K562 (cell line): ENCODE results near the gene SLC29A2. TPM values are rescaled to one million over a fixed set of nuclear protein-coding genes. Genes with fewer than 3 reads are reported as not detected.

Experiments
- BHLHE40 ChIP-seq: IDR thresholded peaks from 2 replicates; pipeline ENCODE4 v1.6.1; 2011; ENCODE audit warnings: low read length, improper control_type of control experiment
- CBX2 ChIP-seq: fragments of 200-600 bp; sonication (generic); IDR thresholded peaks from one replicate; pipeline ENCODE4 v1.6.1; 2012; ENCODE audit warnings: mild to moderate bottlenecking, low read length, inconsistent platforms; ENCODE audit not compliant: insufficient read depth, poor library complexity, severe bottlenecking
- FOXJ2 ChIP-seq: fragments of 200-800 bp; sonication (Bioruptor generic); IDR thresholded peaks from 2 replicates; pipeline ENCODE4 v1.6.1; 2016; ENCODE audit warnings: missing genetic modification characterization, missing compliant biosample characterization
- MBD2 ChIP-seq: sonication (generic); IDR thresholded peaks from 2 replicates; pipeline ENCODE4 v1.6.1; 2016; ENCODE audit warnings: low read depth, borderline replicate concordance
- MCM5 ChIP-seq: fragments of 450-650 bp; IDR thresholded peaks from 2 replicates; pipeline ENCODE4 v1.6.1; 2016; ENCODE audit warnings: low read depth
- MIER1 ChIP-seq: fragments of 450-650 bp; IDR thresholded peaks from 2 replicates; pipeline ENCODE4 v1.6.1; 2016; ENCODE audit warnings: antibody characterized with exemption, mild to moderate bottlenecking, low read depth
- MTA2 ChIP-seq: fragments of 450-650 bp; IDR thresholded peaks from 2 replicates; pipeline ENCODE4 v1.6.1; 2016; ENCODE audit warnings: low read depth
- NCOA2 ChIP-seq, 2 experiments: fragments of 450-650 bp; IDR thresholded peaks; 2 replicates each; pipeline ENCODE4 v1.6.1; 2018; ENCODE audit warnings: mild to moderate bottlenecking in 2 of 2, moderate library complexity in 1 of 2; ENCODE audit not compliant: partially characterized antibody in 2 of 2
- PCBP1 ChIP-seq: fragments of 200-400 bp; formaldehyde crosslinking; IDR thresholded peaks from 2 replicates; pipeline ENCODE4 v1.6.1; 2018; ENCODE audit warnings: mild to moderate bottlenecking, low read depth, low read length; ENCODE audit not compliant: poor library complexity, severe bottlenecking
- PCBP2 ChIP-seq: fragments of 200-400 bp; formaldehyde crosslinking; IDR thresholded peaks from 2 replicates; pipeline ENCODE4 v1.6.1; 2018; ENCODE audit warnings: low read length, low read depth, mild to moderate bottlenecking, moderate library complexity; ENCODE audit not compliant: poor library complexity, severe bottlenecking
- PHF21A ChIP-seq: fragments of 450-650 bp; IDR thresholded peaks from 2 replicates; pipeline ENCODE4 v1.6.1; 2017; ENCODE audit warnings: low read depth, borderline replicate concordance
- POLR2B ChIP-seq: fragments of 450-650 bp; IDR thresholded peaks from 2 replicates; pipeline ENCODE4 v1.6.1; 2018; ENCODE audit warnings: low read depth; ENCODE audit not compliant: partially characterized antibody
- SMARCB1 ChIP-seq: IDR thresholded peaks from 2 replicates; pipeline ENCODE4 v1.6.1; 2011; ENCODE audit warnings: improper control_type of control experiment, low read depth; ENCODE audit not compliant: insufficient read length
- SMARCE1 ChIP-seq: fragments of 450-650 bp; IDR thresholded peaks from 2 replicates; pipeline ENCODE4 v1.7.1; 2016; ENCODE audit warnings: mild to moderate bottlenecking
- TCFL5 ChIP-seq: fragments of 250-450 bp; sonication (Bioruptor Pico); conservative IDR thresholded peaks from 2 replicates; pipeline ENCODE4 v1.6.1; 2021; ENCODE audit warnings: mild to moderate bottlenecking, moderate library complexity, matching md5 sums
- ZFP36 ChIP-seq: fragments of 150-350 bp; IDR thresholded peaks from 2 replicates; pipeline ENCODE4 v1.6.1; 2018; ENCODE audit warnings: low read length, low read depth; ENCODE audit not compliant: partially characterized antibody
- ZNF224 ChIP-seq: sonication (generic); formaldehyde crosslinking; IDR thresholded peaks from 2 replicates; pipeline ENCODE4 v1.8.0; 2022; ENCODE audit warnings: mild to moderate bottlenecking, missing genetic modification reagents
- ZNF263 ChIP-seq: sonication (generic); formaldehyde crosslinking; IDR thresholded peaks from 2 replicates; pipeline ENCODE4 v1.8.0; 2022; ENCODE audit warnings: mild to moderate bottlenecking, missing genetic modification reagents, borderline replicate concordance
- ZNF766 ChIP-seq: fragments of 200-800 bp; sonication (Bioruptor generic); conservative IDR thresholded peaks from 2 replicates; pipeline ENCODE4 v1.6.1; 2016; ENCODE audit warnings: missing genetic modification characterization, missing compliant biosample characterization
- polyA plus RNA-seq, 8 experiments: library from polyadenylated mRNA; depleted of rRNA in 4 of 8; stranded (reverse) in 5 of 8; unstranded in 3 of 8; fragments of >200 nt; fragmentation: Nextera tagmentation in 2 of 8; fragmentation: Illumina TruSeq in 1 of 8; extraction: Ambion mirVana in 2 of 8; extraction: Trizol in 1 of 8; gene quantifications; 2 replicates each; pipeline versions ENCODE4 v1.2.1 to v1.2.3, GENCODE V29; 2011 to 2014; ENCODE audit warnings: inconsistent platforms in 1 of 8, missing spikeins in 1 of 8
- total RNA-seq, 7 experiments: library from RNA; depleted of rRNA in 6 of 7; stranded (reverse); fragments of >200 nt in 6 of 7; fragmentation: Illumina TruSeq in 2 of 7; extraction: Trizol in 2 of 7; gene quantifications; 2 replicates each; pipeline versions ENCODE4 v1.2.1 to v1.2.3, GENCODE V29; 2011 to 2021; ENCODE audit warnings: low replicate concordance in 1 of 7
- TF ChIP-seq, protein P1 (sequence below), 3 experiments: fragments of 200-800 bp in 1 of 3; sonication (Bioruptor generic) in 1 of 3; sonication (generic) in 1 of 3; formaldehyde crosslinking in 1 of 3; IDR thresholded peaks; 2 replicates each; pipeline versions ENCODE4 v1.6.1 to v1.8.0; 2016 to 2022; ENCODE audit warnings: mild to moderate bottlenecking in 2 of 3, missing compliant biosample characterization in 2 of 3, missing genetic modification characterization in 2 of 3, missing genetic modification reagents in 1 of 3
- TF ChIP-seq, protein P2 (sequence below): IDR thresholded peaks from 2 replicates; pipeline ENCODE4 v1.6.1; 2012; ENCODE audit warnings: low read depth, low read length, improper control_type of control experiment, borderline replicate concordance
- TF ChIP-seq, protein P3 (sequence below): fragments of 450-650 bp; formaldehyde crosslinking; conservative IDR thresholded peaks from 2 replicates; pipeline ENCODE4 v1.4.0; 2022; ENCODE audit warnings: mild to moderate bottlenecking, missing genetic modification characterization
- TF ChIP-seq, protein P4 (sequence below): sonication (generic); formaldehyde crosslinking; IDR thresholded peaks from 2 replicates; pipeline ENCODE4 v1.8.0; 2022; ENCODE audit warnings: missing genetic modification reagents, mild to moderate bottlenecking, borderline replicate concordance

Gene SLC29A2
- total and polyA plus RNA-seq, 9 of the 15 experiments (the other 6 are each of a cell fraction or from before 2014, with no cell fraction given) = 2.4 to 48.6 (median 14.2) TPM

DNA sequence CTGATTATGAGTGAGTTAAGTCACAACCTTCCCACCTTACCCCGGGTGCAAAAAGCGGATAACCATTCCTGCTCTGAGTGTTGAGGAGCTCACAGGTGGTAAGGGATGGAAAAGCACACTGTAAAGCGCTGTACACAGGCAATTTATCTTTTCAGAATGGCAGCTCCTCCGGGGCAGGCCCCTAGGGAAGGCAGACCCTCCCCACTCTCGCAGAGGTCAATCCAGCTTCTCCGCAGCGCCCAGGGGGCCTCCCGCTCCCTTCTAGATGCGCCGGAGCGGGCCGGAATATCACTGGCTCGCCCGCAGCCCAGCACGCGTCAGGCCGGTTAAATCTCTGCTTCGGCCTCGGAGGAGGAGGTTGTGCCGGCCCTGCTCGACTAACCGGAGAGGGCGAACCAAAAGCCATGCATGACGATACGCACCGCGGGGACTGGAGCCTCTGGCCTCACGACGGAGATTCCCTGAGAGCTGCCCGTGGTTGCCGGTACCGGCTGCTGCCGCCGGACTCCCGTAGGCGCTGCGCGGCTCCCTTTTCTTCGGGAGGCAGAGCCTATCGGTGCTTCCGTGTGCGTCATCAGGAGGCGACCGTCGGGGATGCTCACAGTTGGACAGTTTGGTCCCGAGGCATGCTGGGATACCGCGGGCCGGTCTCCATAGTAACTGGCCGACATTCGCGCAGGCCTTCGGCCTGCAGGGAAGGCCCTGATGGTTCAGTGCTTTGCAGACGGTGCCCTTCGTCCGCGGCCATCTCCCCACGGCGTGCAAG lies 26.8 kb downstream of the SLC29A2 start, which contains the start of gene BRMS1 (continued):
- no peak for TF ChIP-seq TCFL5 (CRISPR knock-in tag)
- TF ChIP-seq, protein P1, sequence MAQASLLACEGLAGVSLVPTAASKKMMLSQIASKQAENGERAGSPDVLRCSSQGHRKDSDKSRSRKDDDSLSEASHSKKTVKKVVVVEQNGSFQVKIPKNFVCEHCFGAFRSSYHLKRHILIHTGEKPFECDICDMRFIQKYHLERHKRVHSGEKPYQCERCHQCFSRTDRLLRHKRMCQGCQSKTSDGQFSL (CRISPR knock-in tag; IDR thresholded peaks at IDR 0.05) = no peak
- TF ChIP-seq, protein P1 (tag; IDR thresholded peaks at IDR 0.05) = no peak
- no peak for TF ChIP-seq SMARCE1
- no peak for TF ChIP-seq MIER1
- no peak for TF ChIP-seq SMARCB1
- TF ChIP-seq, protein P2, sequence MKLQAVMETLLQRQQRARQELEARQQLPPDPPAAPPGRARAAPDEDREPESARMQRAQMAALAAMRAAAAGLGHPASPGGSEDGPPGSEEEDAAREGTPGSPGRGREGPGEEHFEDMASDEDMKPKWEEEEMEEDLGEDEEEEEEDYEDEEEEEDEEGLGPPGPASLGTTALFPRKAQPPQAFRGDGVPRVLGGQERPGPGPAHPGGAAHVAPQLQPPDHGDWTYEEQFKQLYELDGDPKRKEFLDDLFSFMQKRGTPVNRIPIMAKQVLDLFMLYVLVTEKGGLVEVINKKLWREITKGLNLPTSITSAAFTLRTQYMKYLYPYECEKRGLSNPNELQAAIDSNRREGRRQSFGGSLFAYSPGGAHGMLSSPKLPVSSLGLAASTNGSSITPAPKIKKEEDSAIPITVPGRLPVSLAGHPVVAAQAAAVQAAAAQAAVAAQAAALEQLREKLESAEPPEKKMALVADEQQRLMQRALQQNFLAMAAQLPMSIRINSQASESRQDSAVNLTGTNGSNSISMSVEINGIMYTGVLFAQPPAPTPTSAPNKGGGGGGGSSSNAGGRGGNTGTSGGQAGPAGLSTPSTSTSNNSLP = no peak
- no peak for TF ChIP-seq CBX2
- peak; percentile 65 for TF ChIP-seq PCBP1
- peak; percentile 38; the same call in 1 of the 2 replicates for TF ChIP-seq MBD2
- peak; percentile 97 for TF ChIP-seq PHF21A
- TF ChIP-seq ZNF224 (CRISPR knock-in tag) = no peak
- peak; percentile 15; the same call in 1 of the 2 replicates for TF ChIP-seq FOXJ2
- TF ChIP-seq ZNF263 = no peak
- peak; percentile 69 for TF ChIP-seq POLR2B
- no peak for TF ChIP-seq ZNF766 (CRISPR knock-in tag)
- TF ChIP-seq PCBP2 = no peak
- TF ChIP-seq, protein P3, sequence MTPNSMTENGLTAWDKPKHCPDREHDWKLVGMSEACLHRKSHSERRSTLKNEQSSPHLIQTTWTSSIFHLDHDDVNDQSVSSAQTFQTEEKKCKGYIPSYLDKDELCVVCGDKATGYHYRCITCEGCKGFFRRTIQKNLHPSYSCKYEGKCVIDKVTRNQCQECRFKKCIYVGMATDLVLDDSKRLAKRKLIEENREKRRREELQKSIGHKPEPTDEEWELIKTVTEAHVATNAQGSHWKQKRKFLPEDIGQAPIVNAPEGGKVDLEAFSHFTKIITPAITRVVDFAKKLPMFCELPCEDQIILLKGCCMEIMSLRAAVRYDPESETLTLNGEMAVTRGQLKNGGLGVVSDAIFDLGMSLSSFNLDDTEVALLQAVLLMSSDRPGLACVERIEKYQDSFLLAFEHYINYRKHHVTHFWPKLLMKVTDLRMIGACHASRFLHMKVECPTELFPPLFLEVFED (CRISPR knock-in tag) = no peak
- TF ChIP-seq ZFP36 = no peak
- TF ChIP-seq MCM5 = no peak
- no peak for TF ChIP-seq NCOA2 (IDR thresholded peaks at IDR 0.05; ENCODE audit: partially characterized antibody in 2 of 2)
- TF ChIP-seq, protein P4, sequence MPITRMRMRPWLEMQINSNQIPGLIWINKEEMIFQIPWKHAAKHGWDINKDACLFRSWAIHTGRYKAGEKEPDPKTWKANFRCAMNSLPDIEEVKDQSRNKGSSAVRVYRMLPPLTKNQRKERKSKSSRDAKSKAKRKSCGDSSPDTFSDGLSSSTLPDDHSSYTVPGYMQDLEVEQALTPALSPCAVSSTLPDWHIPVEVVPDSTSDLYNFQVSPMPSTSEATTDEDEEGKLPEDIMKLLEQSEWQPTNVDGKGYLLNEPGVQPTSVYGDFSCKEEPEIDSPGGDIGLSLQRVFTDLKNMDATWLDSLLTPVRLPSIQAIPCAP (CRISPR knock-in tag) = no peak
- TF ChIP-seq BHLHE40 = peak; percentile 55; the same call in 1 of the 2 replicates
- no peak for TF ChIP-seq MTA2
